BJ (cell line): ENCODE measurements around the gene ETF1. TPM values are rescaled to one million over a fixed set of nuclear protein-coding genes. Genes with fewer than 3 reads are reported as not detected.

Source experiments
- CTCF ChIA-PET: fragments of 350-600 bp; formaldehyde crosslinking; extraction: SDS; loops from one replicate; lab custom pipeline; 2021; ENCODE audit warnings: antibody characterized with exemption, inconsistent platforms; lab: Yijun Ruan, JAX
- POLR2A ChIA-PET: fragments of 300-600 bp; sonication (Branson Sonifier 250); formaldehyde crosslinking; extraction: SDS; loops from one replicate; lab custom pipeline; 2021; ENCODE audit warnings: antibody characterized with exemption; lab: Charles Lee
- DNase-seq: peaks from one replicate; pipeline ENCODE4 v3.0.0-alpha.2; 2011; ENCODE audit warnings: low read depth
- H3K27me3 ChIP-seq: 2 replicates; pipeline ENCODE4 v1.6.0; 2011; ENCODE audit warnings: low read length; ENCODE audit not compliant: control insufficient read depth, insufficient read depth
- H3K36me3 ChIP-seq: 2 replicates; pipeline ENCODE4 v1.5.1; 2011; ENCODE audit warnings: low read length; ENCODE audit not compliant: control insufficient read depth, insufficient read depth
- H3K4me3 ChIP-seq: 2 replicates; pipeline ENCODE4 v1.5.1; 2011; ENCODE audit warnings: low read depth, mild to moderate bottlenecking, control low read depth, low read length
- CTCF ChIP-seq: IDR thresholded peaks from 2 replicates; pipeline ENCODE4 v1.5.1; 2011; ENCODE audit warnings: low read depth, mild to moderate bottlenecking, control low read depth, inconsistent platforms, low read length, moderate library complexity; ENCODE audit not compliant: insufficient read depth
- polyA plus RNA-seq: library from polyadenylated mRNA; depleted of rRNA; stranded (reverse); fragments of >200 nt; gene quantifications from 2 replicates; pipeline ENCODE4 v1.2.3, GENCODE V29; 2011

Gene ETF1
- polyA plus RNA-seq, 1 experiment = 52.4 TPM

- Histone ChIP-seq H3K36me3 (peaks cover 3% of the 10 kb centered on the region), H3K27me3 (no peaks in the 10 kb centered on the region), H3K4me3 (no peak overlapping the region)
- ChIA-PET CTCF (interaction anchor here (0.5 to 7.1 kb wide), 25 partner anchors 9 to 330 kb away, joined by 3 to 123 read pairs (median 4); partner anchors contain the start of genes EGR1 and ETF1), POLR2A (no interaction called here)
- DNase-seq = no peak
- peak; percentile 79 for TF ChIP-seq CTCF
Observed at GRCh38 chr5:138503487-138504270, 39.4 kb downstream of the ETF1 start.

- no peaks in the 10 kb centered on the region for H3K27me3 ChIP-seq
- DNase-seq = no peak
- no peak overlapping the region for H3K4me3 ChIP-seq
- ChIA-PET CTCF (interaction anchor here (1.1 to 7.1 kb wide), 8 partner anchors 8 to 63 kb away, joined by 3 to 123 read pairs (median 24); partner anchors contain the start of genes EGR1, ETF1 and REEP2), POLR2A (interaction anchor here (0.7 kb wide), 1 partner anchor 23 kb away, joined by 6 read pairs; no protein-coding TSS in a partner anchor)
- TF ChIP-seq CTCF = no peak
- no peaks in the 10 kb centered on the region for H3K36me3 ChIP-seq
Observed at GRCh38 chr5:138502521-138502920, 40.5 kb downstream of the ETF1 start.

- no peak for TF ChIP-seq CTCF
- POLR2A ChIA-PET = interaction anchor here (0.7 kb wide), 1 partner anchor 23 kb away, joined by 6 read pairs; no protein-coding TSS in a partner anchor
- H3K4me3 ChIP-seq = no peak overlapping the region
- no peaks in the 10 kb centered on the region for H3K27me3 ChIP-seq
- H3K36me3 ChIP-seq = no peaks in the 10 kb centered on the region
- CTCF ChIA-PET = interaction anchor here (1.1 to 7.1 kb wide), 5 partner anchors 8 to 63 kb away, joined by 3 to 123 read pairs (median 45); partner anchors contain the start of genes EGR1 and REEP2
- DNase-seq = no peak
Observed at GRCh38 chr5:138502121-138502520, 40.9 kb downstream of the ETF1 start.

GRCh38 chr5:138498376-138498775, 44.7 kb downstream of the ETF1 start:
- Histone ChIP-seq H3K27me3 (no peaks in the 10 kb centered on the region), H3K36me3 (no peaks in the 10 kb centered on the region), H3K4me3 (no peak overlapping the region)
- ChIA-PET CTCF (interaction anchor here (3.3 to 7.1 kb wide), 2 partner anchors 35 to 48 kb away, joined by 11 to 99 read pairs; partner anchors contain the start of gene EGR1), POLR2A (no interaction called here)
- DNase-seq = no peak
- TF ChIP-seq CTCF = no peak

- CTCF ChIA-PET = interaction anchor here (1.8 to 4.7 kb wide), 2 partner anchors 8 to 30 kb away, joined by 12 to 41 read pairs; partner anchors contain the start of gene EGR1
- no peak overlapping the region for H3K4me3 ChIP-seq
- no peak for DNase-seq
- no peaks in the 10 kb centered on the region for H3K27me3 ChIP-seq
- POLR2A ChIA-PET = no interaction called here
- no peak for TF ChIP-seq CTCF
- H3K36me3 ChIP-seq = no peaks in the 10 kb centered on the region
Observed at GRCh38 chr5:138495351-138495750, 47.7 kb downstream of the ETF1 start.
